Suppressor macrophage treated with lipopolysaccharide for 4 hours (primary cell): ENCODE results near the gene MAP2.

ENCODE experiments used
- DNase-seq: peaks from one replicate; pipeline ENCODE4 v3.0.0-alpha.2; 2020

MAP2 gene

GRCh38 chr2:209423562-209424198, at the start of gene MAP2:
Gene MAP2, plus strand, starts transcription at chr2:209424047. Its CDS starts 229,124 bp downstream, at chr2:209653171.
- peak; percentile 88 for DNase-seq

GRCh38 chr2:209376686-209377085, 47.2 kb upstream of the MAP2 start:
- DNase-seq: no peak

- peak; percentile 38 for DNase-seq
Measured at GRCh38 chr2:209380293-209380692, 43.6 kb upstream of the MAP2 start.

GRCh38 chr2:209381091-209381490, 42.8 kb upstream of the MAP2 start:
- no peak for DNase-seq

- no peak for DNase-seq
Measured at GRCh38 chr2:209382775-209383174, 41.1 kb upstream of the MAP2 start.

GRCh38 chr2:209383212-209383611, 40.6 kb upstream of the MAP2 start:
- peak; percentile 25 for DNase-seq

- no peak for DNase-seq
Measured at GRCh38 chr2:209387389-209387788, 36.5 kb upstream of the MAP2 start.

- no peak for DNase-seq
Measured at GRCh38 chr2:209388446-209389037, 35.3 kb upstream of the MAP2 start.

- no peak for DNase-seq
Measured at GRCh38 chr2:209389171-209389618, 34.7 kb upstream of the MAP2 start.

GRCh38 chr2:209390839-209391238, 33.0 kb upstream of the MAP2 start:
- DNase-seq: no peak

- no peak for DNase-seq
Measured at GRCh38 chr2:209391776-209392401, 32.0 kb upstream of the MAP2 start.

- DNase-seq: no peak
Measured at GRCh38 chr2:209395229-209395628, 28.6 kb upstream of the MAP2 start.

GRCh38 chr2:209395652-209396051, 28.2 kb upstream of the MAP2 start:
- no peak for DNase-seq

GRCh38 chr2:209398463-209398862, 25.4 kb upstream of the MAP2 start:
- DNase-seq: no peak

- DNase-seq: no peak
Measured at GRCh38 chr2:209401788-209402187, 22.1 kb upstream of the MAP2 start.

- DNase-seq: no peak
Measured at GRCh38 chr2:209411296-209411695, 12.6 kb upstream of the MAP2 start.

GRCh38 chr2:209411718-209412117, 12.1 kb upstream of the MAP2 start:
- DNase-seq: no peak

- no peak for DNase-seq
Measured at GRCh38 chr2:209413311-209414014, 10.4 kb upstream of the MAP2 start.

- DNase-seq: no peak
Measured at GRCh38 chr2:209416913-209417312, 6.9 kb upstream of the MAP2 start.

- DNase-seq: no peak
Measured at GRCh38 chr2:209422191-209422754, 1.6 kb upstream of the MAP2 start.

- no peak for DNase-seq
Measured at GRCh38 chr2:209424199-209424701, 403 bp downstream of the MAP2 start.

- no peak for DNase-seq
Measured at GRCh38 chr2:209424781-209425470, 1.1 kb downstream of the MAP2 start.
